AG09309 (cell line): ENCODE measurements around the gene HSF2BP.
"Not testable (repeated sequence)": the region's sequence is repeated elsewhere in the genome, so short reads cannot be mapped to it uniquely, and the experiment has no call there.

Experiments used
- DNase-seq: peaks from one replicate; pipeline ENCODE4 v3.0.0-alpha.2; 2010; ENCODE audit warnings: low read depth
- H3K4me3 ChIP-seq: 2 replicates; pipeline ENCODE4 v1.5.1; 2011; ENCODE audit warnings: mild to moderate bottlenecking, low read depth, low read length, moderate library complexity; ENCODE audit not compliant: control insufficient read depth

HSF2BP gene

DNA sequence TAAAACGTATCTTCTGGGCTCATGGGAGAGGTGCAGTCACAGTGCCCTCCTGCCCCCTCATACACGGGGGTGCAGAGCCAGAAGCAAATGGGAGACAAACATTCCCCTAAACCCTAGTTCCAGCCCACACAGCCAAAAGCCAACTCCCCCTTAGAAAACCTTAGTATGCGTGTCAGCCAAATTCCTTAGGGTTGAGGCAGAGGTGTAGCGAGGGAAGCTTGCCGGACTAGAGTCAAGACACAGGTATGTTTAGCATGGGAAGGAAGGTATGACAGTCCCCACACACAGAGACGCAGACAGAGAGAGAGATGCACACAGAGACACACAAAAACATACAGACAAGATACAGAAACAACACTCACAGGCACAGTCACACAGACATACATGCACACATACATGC lies 141.6 kb downstream of the HSF2BP start:
- not testable (repeated sequence) for DNase-seq, H3K4me3 ChIP-seq

DNA sequence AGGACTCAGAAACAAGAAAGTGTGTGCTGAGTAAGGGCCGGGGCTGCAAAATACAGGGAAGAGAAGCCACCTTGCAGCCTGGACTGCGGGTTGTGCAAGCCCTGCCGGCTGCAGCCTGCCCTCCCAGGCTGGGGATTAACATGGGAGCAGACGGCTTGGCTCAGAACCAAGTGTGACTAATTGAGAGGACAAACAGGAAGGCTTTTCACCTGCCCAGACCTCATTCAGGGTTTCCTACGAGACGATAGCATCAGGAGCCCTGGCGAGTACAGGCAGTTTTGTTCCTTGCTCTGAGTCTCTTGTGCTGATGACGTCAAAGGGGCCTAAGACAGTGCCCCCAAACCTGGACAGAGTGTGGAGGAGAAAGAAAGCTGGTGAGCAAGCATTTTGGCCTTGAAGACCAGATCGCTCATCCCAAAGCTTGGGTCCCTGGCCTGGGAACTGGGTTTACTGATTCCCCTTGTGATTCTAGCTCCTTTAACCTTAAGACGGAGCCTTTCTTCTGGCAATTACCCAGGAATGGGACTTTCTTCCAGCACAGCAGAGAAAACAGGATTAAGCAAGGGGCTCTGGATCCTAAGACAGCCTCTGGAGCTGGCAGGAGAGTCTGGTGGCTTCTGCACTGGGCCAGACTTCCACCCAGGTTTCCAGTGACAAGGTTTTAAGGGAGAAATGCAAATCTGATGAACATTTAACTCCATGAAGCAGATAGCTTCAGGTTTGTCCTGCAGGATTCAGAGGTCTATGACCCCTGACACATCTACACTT lies 142.2 kb downstream of the HSF2BP start:
- DNase-seq, H3K4me3 ChIP-seq: not testable (repeated sequence)

DNA sequence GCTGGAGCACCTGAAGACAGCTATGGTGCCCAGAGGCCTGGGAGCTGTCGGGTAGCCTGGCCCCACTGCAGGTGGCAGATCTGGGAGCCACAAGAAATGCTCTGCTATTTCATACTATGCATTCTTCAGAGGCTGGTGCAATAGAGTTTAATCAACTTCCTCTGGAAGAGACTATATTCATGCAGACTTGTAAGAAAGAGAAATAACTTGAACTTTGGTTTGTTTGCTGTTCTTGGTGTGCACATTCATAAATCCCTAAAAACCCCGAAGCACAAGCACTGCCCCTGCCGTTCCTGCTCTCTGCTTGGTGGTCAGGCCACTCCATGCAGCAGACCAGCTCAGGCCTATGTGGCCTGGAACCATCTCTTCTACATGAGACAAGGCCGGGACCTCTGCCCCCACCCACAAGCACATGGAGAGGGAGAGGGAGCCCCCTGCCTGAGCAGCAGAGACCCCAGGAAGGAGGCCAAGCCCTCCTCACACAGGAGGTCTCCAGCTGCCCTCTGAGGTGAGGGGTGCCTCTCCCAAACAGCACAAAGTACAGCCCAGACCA lies 142.9 kb downstream of the HSF2BP start:
- DNase-seq, H3K4me3 ChIP-seq: not testable (repeated sequence)

DNA sequence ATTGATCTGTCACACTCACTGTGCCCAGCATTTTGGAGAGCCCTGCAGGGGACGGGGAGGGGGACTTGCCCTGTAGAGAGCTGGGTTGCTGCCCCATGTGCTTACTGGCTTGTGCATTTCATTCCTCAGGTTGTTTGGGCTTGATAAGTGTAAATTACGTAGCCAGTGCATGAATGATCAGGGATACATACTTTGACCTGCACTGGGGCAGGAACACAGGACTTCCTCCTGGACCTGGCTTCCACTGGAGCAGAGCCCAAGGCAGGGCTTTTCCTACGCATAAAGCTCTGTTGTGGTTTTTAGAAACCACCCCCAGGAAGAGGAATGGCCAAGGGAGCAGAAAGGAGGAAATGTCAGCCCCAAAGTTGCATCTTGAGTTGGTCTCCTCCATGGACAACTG lies 144.5 kb downstream of the HSF2BP start:
- not testable (repeated sequence) for H3K4me3 ChIP-seq, DNase-seq

DNA sequence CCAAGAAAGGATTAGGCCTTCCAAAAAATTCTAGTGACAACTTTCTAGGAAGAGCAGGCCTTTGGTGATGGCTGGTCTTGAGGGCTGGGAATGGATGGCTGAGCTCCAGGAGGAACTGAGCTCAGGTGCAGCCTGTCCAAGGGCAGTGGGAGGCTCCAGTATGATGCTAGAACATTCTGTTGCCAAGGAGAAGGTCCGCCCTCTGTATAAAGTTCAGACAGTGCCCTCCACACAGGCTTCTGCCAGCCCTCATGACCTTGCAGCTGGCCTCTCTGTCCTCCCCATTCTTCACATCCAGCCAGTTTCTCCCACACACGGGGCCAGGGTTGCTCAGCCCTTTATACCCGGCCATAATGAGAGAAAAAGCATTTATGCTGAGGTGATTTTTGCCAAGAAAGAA lies 146.3 kb downstream of the HSF2BP start:
- H3K4me3 ChIP-seq, DNase-seq: not testable (repeated sequence)

DNA sequence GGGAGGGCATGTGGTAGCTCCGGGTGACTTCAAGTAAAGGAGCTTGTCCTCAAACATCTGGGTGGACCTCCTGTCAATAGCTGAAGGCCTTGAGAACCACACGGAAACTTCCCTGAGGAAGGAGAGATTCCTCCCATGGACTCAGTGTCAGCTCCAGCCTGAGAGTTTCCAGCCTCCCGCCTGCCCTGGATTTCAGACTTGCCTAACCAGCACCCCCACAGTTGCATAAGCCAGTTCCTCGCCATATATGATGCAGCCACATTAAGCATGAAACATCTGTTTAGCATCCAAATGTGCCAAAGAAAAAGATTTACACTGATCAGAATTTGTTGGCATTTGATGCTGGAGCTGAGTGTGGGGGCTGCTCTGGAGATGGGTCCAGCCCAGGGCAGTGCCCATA lies 148.1 kb downstream of the HSF2BP start:
- not testable (repeated sequence) for H3K4me3 ChIP-seq, DNase-seq

DNA sequence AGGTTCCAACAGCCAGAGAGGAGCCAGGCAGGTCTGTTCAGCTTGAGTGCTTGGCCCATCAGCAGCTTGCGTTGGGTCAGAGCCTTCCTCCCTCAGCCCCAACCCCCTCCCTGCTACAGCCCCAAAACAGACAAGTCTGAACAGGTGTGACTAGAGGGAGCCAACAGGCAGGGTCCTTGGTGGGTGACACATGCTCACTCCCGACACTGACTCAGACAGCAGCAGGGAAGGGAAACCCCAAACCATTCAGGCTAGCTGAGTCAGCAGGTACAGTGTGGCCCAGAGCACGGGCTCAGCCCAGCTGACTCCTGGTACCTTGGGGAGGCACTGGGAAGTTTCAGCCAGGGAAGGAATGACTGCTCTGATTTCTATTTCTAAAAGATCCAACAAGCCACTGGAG lies 148.6 kb downstream of the HSF2BP start:
- DNase-seq, H3K4me3 ChIP-seq: not testable (repeated sequence)

DNA sequence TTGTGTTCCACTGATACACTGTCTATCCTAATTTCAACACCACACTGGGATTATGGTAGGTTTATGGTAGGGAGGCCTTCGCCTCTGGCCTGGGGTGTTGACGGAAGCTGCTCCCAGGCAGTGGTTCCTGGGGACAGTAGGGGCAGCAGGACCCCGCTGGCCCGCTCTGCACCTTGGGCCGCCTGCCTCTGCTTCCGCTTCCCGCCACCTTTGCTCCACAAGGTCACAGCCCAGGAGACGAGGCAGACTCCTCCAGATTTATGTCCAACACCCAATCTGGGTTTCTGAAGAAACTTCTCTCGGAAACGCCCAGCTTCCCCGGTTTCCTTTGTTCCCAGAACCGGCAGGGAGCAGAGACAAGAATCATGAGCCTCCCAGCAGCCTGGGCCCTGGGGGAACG lies 155.4 kb downstream of the HSF2BP start:
- DNase-seq, H3K4me3 ChIP-seq: not testable (repeated sequence)

DNA sequence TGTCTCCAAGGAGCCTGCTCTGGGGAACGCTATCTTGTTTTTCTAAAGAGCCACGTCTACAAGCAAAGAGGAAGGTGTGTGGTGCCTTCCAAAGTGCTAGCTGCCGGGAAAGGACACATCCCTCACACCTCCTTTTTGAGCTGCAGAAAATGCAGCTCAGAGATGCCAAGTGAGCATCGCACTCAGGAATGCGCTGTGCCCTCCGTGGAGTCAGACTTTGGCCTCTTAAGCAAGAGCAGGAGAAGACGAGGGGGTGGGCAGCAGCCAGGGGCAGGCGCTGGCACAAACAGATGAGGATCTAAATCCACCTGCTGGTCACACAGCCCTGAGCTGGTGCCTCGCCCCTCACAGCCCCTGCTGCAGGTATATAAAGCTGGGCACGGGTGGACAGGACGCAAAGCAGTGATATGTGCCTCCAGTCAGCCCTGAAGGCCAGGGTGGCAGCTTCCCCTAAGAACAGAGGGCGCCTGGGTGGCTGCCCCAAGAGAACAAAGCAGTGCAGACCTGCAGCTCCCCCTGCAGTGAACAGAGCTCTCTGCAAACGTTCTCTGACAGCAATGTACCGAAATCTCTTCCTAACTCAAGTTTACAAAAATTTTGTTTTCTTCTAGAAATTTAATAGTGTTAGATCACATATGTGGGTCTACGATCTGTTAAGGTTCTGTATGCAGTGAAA lies 156.1 kb downstream of the HSF2BP start:
- not testable (repeated sequence) for DNase-seq, H3K4me3 ChIP-seq

DNA sequence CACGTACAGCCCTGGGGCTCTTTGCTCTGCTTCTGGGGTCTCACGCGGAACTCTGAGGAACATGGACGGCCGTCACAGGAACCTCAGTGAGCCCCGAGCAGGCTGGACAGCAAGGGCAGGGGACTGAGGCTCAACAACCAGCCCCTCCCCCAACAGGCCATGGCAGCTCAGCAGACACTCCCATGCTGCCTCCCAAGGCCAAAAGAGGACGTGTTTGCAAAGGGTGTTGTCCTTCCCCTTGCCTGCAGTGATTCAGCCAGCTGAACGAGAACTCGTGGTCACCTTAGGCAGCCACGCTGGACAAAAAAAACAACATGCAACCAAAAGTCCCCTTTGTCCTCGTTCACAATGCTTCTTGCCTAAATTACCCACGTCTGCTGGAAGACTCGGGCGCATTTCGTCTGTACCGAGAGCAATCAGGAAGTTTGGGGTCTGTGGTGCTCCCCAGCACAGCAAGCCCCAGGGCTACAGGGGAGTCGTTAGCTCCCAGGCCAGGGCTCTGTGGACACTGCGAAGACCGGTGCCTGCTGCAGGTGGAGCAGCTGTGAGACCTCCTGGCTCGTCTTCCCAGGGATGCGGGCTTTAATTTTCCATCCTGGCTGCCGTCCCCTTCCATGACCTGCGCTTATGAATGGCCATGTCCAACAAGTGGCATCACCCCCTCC lies 156.7 kb downstream of the HSF2BP start:
- not testable (repeated sequence) for H3K4me3 ChIP-seq, DNase-seq

DNA sequence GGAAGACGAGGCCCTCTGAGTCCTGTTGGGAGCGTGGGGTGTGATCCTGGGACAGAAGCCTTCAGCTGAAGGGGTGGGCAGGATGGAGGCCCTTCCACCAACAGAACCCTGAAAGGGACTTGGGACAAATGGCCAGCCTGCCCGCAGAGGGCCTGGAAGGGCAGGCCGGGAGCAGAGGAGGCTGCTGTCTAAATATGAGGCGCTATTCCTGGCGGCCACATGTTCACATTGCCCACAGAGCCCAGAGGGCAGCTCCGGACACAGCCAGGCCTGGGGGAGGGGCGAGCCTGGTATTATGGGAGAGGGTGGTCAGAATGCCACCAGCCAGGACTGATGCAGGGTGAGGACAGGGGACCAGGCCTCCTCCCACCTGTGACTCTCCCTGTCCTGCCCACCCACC lies 160.4 kb downstream of the HSF2BP start:
- H3K4me3 ChIP-seq, DNase-seq: not testable (repeated sequence)

DNA sequence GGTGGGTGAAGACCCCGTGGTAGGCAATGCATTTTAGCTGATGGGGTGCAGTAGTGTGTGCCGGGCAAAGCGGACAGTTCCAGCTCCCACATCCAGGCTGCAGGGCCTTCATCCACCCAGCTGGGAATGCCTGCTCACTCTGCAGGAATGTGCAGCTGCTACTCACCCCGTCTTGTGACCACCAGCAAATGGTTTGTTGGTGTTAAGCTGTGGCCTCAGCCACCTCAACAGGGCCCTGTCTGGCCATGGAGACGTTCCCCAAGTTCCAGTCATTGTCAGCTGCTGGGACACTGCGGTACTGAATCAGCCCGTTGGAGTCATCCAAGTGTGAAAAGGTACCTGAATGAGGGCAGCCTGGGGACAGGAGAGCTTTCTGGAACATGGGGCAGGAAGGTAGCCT lies 161.2 kb downstream of the HSF2BP start:
- not testable (repeated sequence) for H3K4me3 ChIP-seq, DNase-seq

DNA sequence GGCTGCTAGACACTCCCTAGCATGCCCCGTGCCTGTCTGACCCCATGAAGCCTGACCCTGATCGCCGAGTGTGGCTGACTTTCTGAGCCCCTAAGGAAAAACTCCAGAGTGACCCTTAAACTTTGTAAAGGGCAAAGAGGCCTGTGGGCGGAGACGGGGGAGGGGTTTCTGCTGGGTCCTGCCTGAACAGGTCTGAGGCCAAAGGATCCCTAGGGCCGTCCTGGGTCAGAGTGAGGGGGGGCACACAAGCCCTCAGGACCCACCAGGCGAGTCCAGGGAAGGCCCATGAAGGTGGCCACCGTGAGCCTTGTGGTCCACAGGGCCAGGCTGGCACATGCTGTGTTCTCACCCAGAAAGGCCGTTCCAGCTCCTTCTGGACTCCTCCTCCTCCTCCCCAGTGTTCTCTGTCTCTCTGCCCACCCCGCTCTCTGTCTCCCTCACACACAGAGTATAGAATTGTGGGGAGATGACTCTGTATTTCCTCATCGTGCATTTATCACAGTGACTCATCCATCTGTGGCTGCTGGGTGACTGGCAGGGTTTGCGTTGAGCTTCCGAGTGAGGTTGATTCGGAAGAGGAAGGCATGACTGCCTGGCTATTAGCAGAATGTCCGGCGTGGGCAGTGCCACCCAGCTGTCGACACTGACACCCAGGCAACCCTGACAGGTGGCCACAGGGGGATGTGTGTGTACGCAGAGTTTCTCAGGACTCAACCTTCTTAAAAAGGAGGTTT lies 164.8 kb downstream of the HSF2BP start:
- not testable (repeated sequence) for H3K4me3 ChIP-seq, DNase-seq

DNA sequence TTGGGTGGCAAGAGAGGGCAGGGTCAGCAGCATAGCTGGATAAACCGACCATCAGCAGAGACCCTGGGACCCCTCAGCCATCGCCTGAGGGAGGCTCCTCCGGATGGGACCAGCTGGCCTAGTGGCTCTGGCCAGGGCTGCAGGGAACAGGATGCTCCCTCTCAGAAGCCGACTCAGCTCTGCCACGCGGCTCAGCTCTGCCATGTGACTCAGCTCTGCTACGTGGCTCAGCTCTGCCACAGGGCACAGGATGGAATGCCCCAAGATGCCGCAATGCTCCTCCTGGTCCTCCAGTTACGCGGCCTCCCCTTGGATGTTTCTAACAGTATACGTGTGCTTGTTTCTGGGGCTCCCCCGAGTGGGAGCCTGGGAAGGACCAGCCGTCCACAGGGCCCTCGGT lies 165.8 kb downstream of the HSF2BP start:
- not testable (repeated sequence) for DNase-seq, H3K4me3 ChIP-seq

DNA sequence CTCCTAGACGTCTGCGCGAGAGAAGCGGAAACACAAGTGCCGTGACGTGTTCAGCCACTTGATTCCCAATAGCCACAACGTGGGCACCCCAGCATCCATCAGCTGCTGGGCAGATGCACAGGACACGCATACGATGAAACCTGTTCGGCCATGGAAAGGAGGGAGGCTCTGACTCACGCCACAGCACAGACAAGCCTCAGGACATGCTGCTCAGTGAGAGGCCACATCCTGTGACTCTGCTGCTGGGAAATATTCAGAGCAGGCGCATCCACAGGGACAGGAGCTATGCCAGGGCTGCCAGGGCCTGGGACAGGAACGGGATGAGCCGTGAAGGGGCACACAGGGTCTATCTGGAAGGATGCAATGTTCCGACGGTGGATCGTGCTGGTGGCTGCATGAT lies 171.1 kb downstream of the HSF2BP start:
- H3K4me3 ChIP-seq, DNase-seq: not testable (repeated sequence)

DNA sequence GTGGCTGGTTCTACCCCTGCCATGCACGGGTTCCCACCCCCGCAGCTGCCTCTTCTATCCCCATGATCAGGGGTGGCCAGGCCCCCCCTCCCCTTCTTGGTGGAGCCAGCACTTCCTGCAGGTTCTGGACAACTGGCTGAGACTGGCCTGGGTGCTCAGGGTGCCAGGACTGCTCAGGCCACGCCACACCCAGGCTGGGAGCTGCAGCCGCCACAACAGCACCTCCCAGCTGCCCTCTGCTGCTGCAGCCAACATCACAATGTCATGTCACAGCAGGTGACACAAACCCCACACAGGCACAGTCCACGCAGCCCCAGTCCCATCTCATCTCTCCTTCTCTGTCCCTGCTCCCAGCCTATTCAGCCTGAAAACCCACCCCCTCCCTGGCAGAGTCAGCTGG lies 173.2 kb downstream of the HSF2BP start:
- not testable (repeated sequence) for H3K4me3 ChIP-seq

DNA sequence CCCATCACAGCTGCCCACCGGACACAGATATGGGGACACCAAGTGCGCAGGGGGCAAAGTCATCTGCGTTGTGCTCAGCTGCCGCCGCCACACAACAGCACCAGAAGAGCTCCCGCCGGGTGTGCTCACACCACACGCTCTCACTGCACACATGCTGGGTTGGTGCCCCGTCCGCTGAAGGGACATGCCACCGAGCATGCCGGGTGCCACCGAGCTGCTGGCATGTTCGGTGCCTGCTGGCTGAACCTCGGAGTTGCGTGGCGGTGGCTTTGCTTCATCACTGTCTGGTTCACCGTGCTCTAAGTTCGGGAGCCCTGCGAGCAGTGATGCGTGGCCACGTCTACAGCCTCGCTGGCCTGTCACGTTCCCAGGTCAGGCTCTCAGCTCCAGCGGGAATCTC lies 174.3 kb downstream of the HSF2BP start:
- not testable (repeated sequence) for DNase-seq, H3K4me3 ChIP-seq

More for the DNA sequence above, 173.2 kb downstream of the HSF2BP start:
- not testable (repeated sequence) for DNase-seq

DNA sequence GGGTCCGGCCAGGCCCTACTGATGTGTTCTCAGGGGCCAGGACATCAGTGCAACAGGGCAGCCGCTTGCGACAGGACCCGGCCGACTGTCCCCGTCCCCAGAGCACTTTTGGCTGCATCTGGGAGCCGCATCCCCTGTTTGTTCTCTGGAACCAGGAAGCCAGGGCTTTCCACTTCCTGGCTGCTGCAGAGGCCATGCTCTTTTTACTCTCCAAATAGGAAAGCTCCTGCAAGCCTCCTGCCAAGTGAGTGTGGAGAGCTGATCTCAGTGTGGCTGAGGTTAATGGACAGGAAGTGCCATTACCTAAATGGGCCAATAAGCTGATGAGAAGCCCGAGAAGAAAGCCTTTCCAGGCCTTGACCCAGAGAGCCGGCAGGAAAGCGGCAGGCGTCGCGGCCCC lies 180.1 kb downstream of the HSF2BP start:
- H3K4me3 ChIP-seq, DNase-seq: not testable (repeated sequence)
